Neuronal stem cell (in vitro differentiated cells): ENCODE results near the gene SASS6.

Source experiments
- DNase-seq: peaks from one replicate; pipeline ENCODE4 v3.0.0-alpha.2; 2013; ENCODE audit warnings: low spot score
- H2AFZ ChIP-seq: one replicate; pipeline ENCODE4 v1.6.1; 2013; ENCODE audit warnings: mild to moderate bottlenecking, low read length, inconsistent platforms
- H2AK5ac ChIP-seq: 2 replicates; pipeline ENCODE4 v1.6.1; 2013; ENCODE audit warnings: low read depth, mild to moderate bottlenecking, inconsistent platforms, low read length, moderate library complexity, mixed read lengths
- H2BK120ac ChIP-seq: 2 replicates; pipeline ENCODE4 v1.6.1; 2013; ENCODE audit warnings: low read depth, mild to moderate bottlenecking, inconsistent platforms, low read length, moderate library complexity, mixed read lengths
- H2BK12ac ChIP-seq: one replicate; pipeline ENCODE4 v1.6.1; 2013; ENCODE audit warnings: low read length, inconsistent platforms
- H2BK15ac ChIP-seq: 2 replicates; pipeline ENCODE4 v1.6.1; 2013; ENCODE audit warnings: mild to moderate bottlenecking, low read length, inconsistent platforms, mixed read lengths
- H2BK5ac ChIP-seq: one replicate; pipeline ENCODE4 v1.6.1; 2013; ENCODE audit warnings: inconsistent platforms, mild to moderate bottlenecking, low read length, moderate library complexity
- H3K14ac ChIP-seq: one replicate; pipeline ENCODE4 v1.6.1; 2013; ENCODE audit warnings: low read length, inconsistent platforms
- H3K18ac ChIP-seq: 2 replicates; pipeline ENCODE4 v1.6.1; 2013; ENCODE audit warnings: low read length, inconsistent platforms
- H3K23ac ChIP-seq: 2 replicates; pipeline ENCODE4 v1.6.1; 2013; ENCODE audit warnings: low read depth, mild to moderate bottlenecking, mixed read lengths, low read length, inconsistent platforms; ENCODE audit not compliant: poor library complexity
- H3K27ac ChIP-seq: replicated peaks from 3 replicates; pipeline ENCODE4 v1.5.1; 2013; ENCODE audit warnings: low read length, inconsistent platforms
- H3K27me3 ChIP-seq, 3 experiments: 2 replicates each; pipeline ENCODE4 v1.6.1; 2013; ENCODE audit warnings: low read length in 3 of 3, mild to moderate bottlenecking in 2 of 3, inconsistent platforms in 1 of 3, low read depth in 1 of 3, mixed read lengths in 1 of 3, moderate library complexity in 1 of 3; ENCODE audit not compliant: control insufficient read depth in 3 of 3, insufficient read depth in 3 of 3
- H3K36me3 ChIP-seq, 2 donors: replicated peaks in 1 of 2; 2 replicates each; pipeline ENCODE4 v1.6.1; 2013; ENCODE audit warnings: low read length in 2 of 2; ENCODE audit not compliant: control insufficient read depth in 2 of 2, insufficient read depth in 2 of 2
- H3K4ac ChIP-seq: 2 replicates; pipeline ENCODE4 v1.6.1; 2013; ENCODE audit warnings: inconsistent platforms, mild to moderate bottlenecking, low read length, moderate library complexity
- H3K4me1 ChIP-seq, 2 donors: 1 replicate in 1 of 2; 2 replicates in 1 of 2; pipeline ENCODE4 v1.6.1; 2013; ENCODE audit warnings: low read length in 2 of 2, low read depth in 1 of 2; ENCODE audit not compliant: control insufficient read depth in 2 of 2, insufficient read depth in 1 of 2
- H3K4me2 ChIP-seq: one replicate; pipeline ENCODE4 v1.6.1; 2013; ENCODE audit warnings: mild to moderate bottlenecking, low read length, inconsistent platforms; ENCODE audit not compliant: insufficient read depth, poor library complexity, severe bottlenecking
- H3K4me3 ChIP-seq, 2 donors: 2 replicates each; pipeline ENCODE4 v1.5.1; 2013; ENCODE audit warnings: low read length in 2 of 2, mild to moderate bottlenecking in 2 of 2, inconsistent platforms in 1 of 2, moderate library complexity in 1 of 2
- H3K79me1 ChIP-seq: one replicate; pipeline ENCODE4 v1.6.1; 2013; ENCODE audit warnings: low read depth, mild to moderate bottlenecking, inconsistent platforms, low read length, moderate library complexity
- H3K9ac ChIP-seq: one replicate; pipeline ENCODE4 v1.6.1; 2013; ENCODE audit warnings: mild to moderate bottlenecking, low read depth, low read length, inconsistent platforms; ENCODE audit not compliant: poor library complexity
- H3K9me3 ChIP-seq, 2 donors: replicated peaks in 1 of 2; 2 replicates each; pipeline versions ENCODE3 to v1.6.1; 2013; ENCODE audit warnings: low read length in 2 of 2, mild to moderate bottlenecking in 2 of 2, inconsistent platforms in 1 of 2, low read depth in 1 of 2, mixed read lengths in 1 of 2, moderate library complexity in 1 of 2; ENCODE audit not compliant: control insufficient read depth in 2 of 2, insufficient read depth in 1 of 2
- H4K8ac ChIP-seq: one replicate; pipeline ENCODE4 v1.6.1; 2013; ENCODE audit warnings: low read depth, mild to moderate bottlenecking, inconsistent platforms, low read length, moderate library complexity
- H4K91ac ChIP-seq: one replicate; pipeline ENCODE4 v1.6.1; 2013; ENCODE audit warnings: low read length, low read depth, mild to moderate bottlenecking, inconsistent platforms; ENCODE audit not compliant: poor library complexity
- WGBS, 2 donors: extraction: QIAGEN DNeasy Blood & Tissue Kit; methylation state at CpG; one replicate each; pipeline ENCODE4 v1.1.7; 2013; ENCODE audit warnings: missing lambda C conversion rate in 2 of 2, mixed read lengths in 1 of 2; ENCODE audit not compliant: insufficient read length in 2 of 2, insufficient replicate concordance in 1 of 2; ENCODE audit errors: extremely low coverage in 2 of 2; 5-methylcytosine and 5-hydroxymethylcytosine counted together

The SASS6 gene

GRCh38 chr1:100145116-100145515 lies 12.4 kb upstream of the SASS6 start:
- no peaks in the 10 kb centered on the region for H3K4me1 ChIP-seq
- H2BK12ac ChIP-seq, result no peak overlapping the region
- no peak overlapping the region for H3K23ac ChIP-seq
- no peak for DNase-seq
- no peak overlapping the region for H4K91ac ChIP-seq
- H3K27ac ChIP-seq, result no peak overlapping the region
- H2AFZ ChIP-seq, result no peak overlapping the region
- H3K4me3 ChIP-seq, result no peak overlapping the region
- H3K27me3 ChIP-seq, result no peaks in the 10 kb centered on the region
- H3K79me1 ChIP-seq, result no peaks in the 10 kb centered on the region
- H2BK5ac ChIP-seq, result no peak overlapping the region
- no peak overlapping the region for H3K4ac ChIP-seq
- H2AK5ac ChIP-seq, result no peak overlapping the region
- H4K8ac ChIP-seq, result no peak overlapping the region
- no peak overlapping the region for H3K4me2 ChIP-seq
- H2BK120ac ChIP-seq, result no peak overlapping the region
- H2BK15ac ChIP-seq, result no peak overlapping the region
- no peak overlapping the region for H3K9ac ChIP-seq
- peaks cover 17 to 100% of the 10 kb centered on the region in 2 donors for H3K36me3 ChIP-seq
- H3K9me3 ChIP-seq, result no peaks in the 10 kb centered on the region
- WGBS, 2 donors, result no CpG with 5 or more reads among the region's 3 CpGs
- H3K14ac ChIP-seq, result no peak overlapping the region
- no peak overlapping the region for H3K18ac ChIP-seq

GRCh38 chr1:100142343-100142742 lies 9.6 kb upstream of the SASS6 start:
- no peak overlapping the region for H2BK12ac ChIP-seq
- H2BK15ac ChIP-seq, result no peak overlapping the region
- H3K4me3 ChIP-seq, result no peak overlapping the region
- no peak overlapping the region for H2AK5ac ChIP-seq
- H3K4me1 ChIP-seq, result no peaks in the 10 kb centered on the region
- no peak overlapping the region for H3K9ac ChIP-seq
- H3K27me3 ChIP-seq, result no peaks in the 10 kb centered on the region
- H3K23ac ChIP-seq, result no peak overlapping the region
- no peak overlapping the region for H2BK5ac ChIP-seq
- H3K9me3 ChIP-seq, result no peaks in the 10 kb centered on the region
- no peak overlapping the region for H3K14ac ChIP-seq
- no peak for DNase-seq
- no peak overlapping the region for H2AFZ ChIP-seq
- no peak overlapping the region for H3K18ac ChIP-seq
- 100% methylated on average over 1 of the region's 3 CpGs for WGBS, 2 donors
- no peaks in the 10 kb centered on the region for H3K79me1 ChIP-seq
- peaks cover 21 to 100% of the 10 kb centered on the region in 2 donors for H3K36me3 ChIP-seq
- no peak overlapping the region for H4K8ac ChIP-seq
- H4K91ac ChIP-seq, result no peak overlapping the region
- no peak overlapping the region for H3K4ac ChIP-seq
- H2BK120ac ChIP-seq, result no peak overlapping the region
- no peak overlapping the region for H3K4me2 ChIP-seq
- H3K27ac ChIP-seq, result no peak overlapping the region

GRCh38 chr1:100141192-100141591 lies 8.5 kb upstream of the SASS6 start:
- no peaks in the 10 kb centered on the region for H3K79me1 ChIP-seq
- no peak overlapping the region for H4K8ac ChIP-seq
- no peaks in the 10 kb centered on the region for H3K4me1 ChIP-seq
- H3K36me3 ChIP-seq, result peaks cover 21 to 100% of the 10 kb centered on the region in 2 donors
- no peak overlapping the region for H2BK120ac ChIP-seq
- H3K23ac ChIP-seq, result no peak overlapping the region
- H2AK5ac ChIP-seq, result no peak overlapping the region
- H2BK15ac ChIP-seq, result no peak overlapping the region
- no peak overlapping the region for H3K14ac ChIP-seq
- no peak overlapping the region for H2BK5ac ChIP-seq
- H3K4ac ChIP-seq, result no peak overlapping the region
- no peak for DNase-seq
- H3K18ac ChIP-seq, result no peak overlapping the region
- H3K9me3 ChIP-seq, result no peaks in the 10 kb centered on the region
- H3K4me3 ChIP-seq, result no peak overlapping the region
- no peak overlapping the region for H2AFZ ChIP-seq
- H3K9ac ChIP-seq, result no peak overlapping the region
- no peak overlapping the region for H3K27ac ChIP-seq
- no peaks in the 10 kb centered on the region for H3K27me3 ChIP-seq
- WGBS, 2 donors, result no CpG with 5 or more reads among the region's 4 CpGs
- H3K4me2 ChIP-seq, result no peak overlapping the region
- H2BK12ac ChIP-seq, result no peak overlapping the region
- H4K91ac ChIP-seq, result no peak overlapping the region

GRCh38 chr1:100137602-100138001 lies 4.9 kb upstream of the SASS6 start:
- Histone ChIP-seq H3K27me3 (no peaks in the 10 kb centered on the region), H2BK120ac (no peak overlapping the region), H4K8ac (no peak overlapping the region), H3K18ac (no peak overlapping the region), H3K4me1 (peaks cover 0 to 1% of the 10 kb centered on the region in 2 donors), H2BK12ac (no peak overlapping the region), H3K27ac (no peak overlapping the region), H3K9ac (no peak overlapping the region), H2BK5ac (no peak overlapping the region), H4K91ac (no peak overlapping the region), H3K14ac (no peak overlapping the region), H3K23ac (no peak overlapping the region), H3K36me3 (peaks cover 9 to 76% of the 10 kb centered on the region in 2 donors), H3K9me3 (no peaks in the 10 kb centered on the region), H3K4me2 (no peak overlapping the region), H3K4me3 (no peak overlapping the region), H2AFZ (no peak overlapping the region), H2AK5ac (no peak overlapping the region), H3K4ac (no peak overlapping the region), H2BK15ac (no peak overlapping the region), H3K79me1 (peaks cover 1% of the 10 kb centered on the region)
- DNase-seq, result no peak
- WGBS, 2 donors, result no CpG with 5 or more reads among the region's 2 CpGs
